ENCODE data around the gene C10orf95.

C10orf95 gene

GRCh38 chr10:102416283-102416682 is 35.1 kb downstream of the C10orf95 start:
- no peak for DNase-seq (ENCODE audit: low spot score)

DNA sequence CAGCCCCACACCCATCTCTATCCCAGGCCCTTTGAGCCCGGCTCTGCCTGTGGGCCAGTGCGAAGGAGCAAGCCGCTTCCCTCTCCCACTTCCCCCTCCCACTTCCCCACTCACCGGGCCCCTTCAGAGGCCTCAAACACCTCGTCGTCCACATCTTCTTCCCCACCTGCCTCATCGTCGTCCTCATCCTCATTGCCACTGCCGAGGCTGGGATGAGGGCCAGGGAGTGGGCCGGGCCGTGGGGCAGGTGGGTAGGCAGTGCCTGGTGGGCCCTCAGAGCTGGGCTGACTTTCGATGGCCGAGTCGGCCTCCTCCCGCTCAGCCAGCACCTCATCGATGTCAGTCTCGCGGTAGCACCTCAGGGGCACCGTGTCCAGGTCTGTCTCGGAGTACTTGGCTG is 36.6 kb downstream of the C10orf95 start:
- no peak for DNase-seq (ENCODE audit: low spot score)

- no peak for DNase-seq (ENCODE audit: low spot score)
Observed at GRCh38 chr10:102413806-102414561, 37.4 kb downstream of the C10orf95 start.

- peak; percentile 46 for DNase-seq (ENCODE audit: low spot score)
Observed at GRCh38 chr10:102413053-102413705, 38.2 kb downstream of the C10orf95 start.

- no peak for DNase-seq (ENCODE audit: low spot score)
Observed at GRCh38 chr10:102412293-102412692, 39.0 kb downstream of the C10orf95 start.

DNA sequence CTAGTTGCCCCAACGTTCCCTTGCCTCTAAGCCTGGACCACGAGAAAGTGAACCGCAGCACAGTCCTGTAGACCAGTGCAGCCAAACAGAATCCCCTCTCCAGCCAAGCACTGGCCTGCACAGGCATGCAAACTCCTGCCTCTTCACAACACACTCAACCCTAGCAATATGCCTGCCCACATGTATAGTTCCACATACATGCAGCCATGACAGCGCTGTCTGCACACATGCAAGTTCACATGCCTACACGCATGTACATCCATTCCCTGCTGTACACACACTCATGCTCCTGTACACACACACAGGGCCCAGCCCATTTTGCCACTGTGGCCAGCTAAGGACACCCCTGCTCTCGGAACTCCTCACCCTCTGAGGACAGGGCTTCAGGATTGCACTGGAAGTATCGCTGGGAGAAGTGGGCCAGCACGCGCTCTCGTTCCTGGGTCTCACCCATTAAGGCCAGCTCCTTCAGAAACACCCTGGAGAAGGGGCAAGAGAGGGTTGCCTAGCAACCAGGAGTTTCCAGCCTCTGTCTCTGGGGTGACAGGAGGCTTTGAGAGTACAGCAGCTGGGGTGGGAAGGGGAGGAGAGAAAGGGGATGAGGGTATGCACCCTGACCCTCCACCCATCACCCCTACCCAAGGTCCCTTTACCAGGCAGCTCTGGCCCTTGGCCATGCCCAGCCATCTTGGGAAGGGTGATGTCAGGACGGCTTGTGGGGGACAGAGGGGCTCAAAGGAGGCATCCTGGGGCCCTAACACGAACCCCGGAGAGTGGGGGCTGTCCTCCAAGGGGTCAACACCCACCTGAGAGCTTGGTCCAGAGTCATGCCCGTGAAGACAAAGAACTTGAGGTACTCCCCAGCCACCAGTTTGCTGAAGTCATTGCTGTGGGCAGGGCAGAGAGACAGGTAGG is 39.7 kb downstream of the C10orf95 start:
- no peak for DNase-seq (ENCODE audit: low spot score)

- DNase-seq (ENCODE audit: low spot score): no peak
Observed at GRCh38 chr10:102410429-102411073, 40.8 kb downstream of the C10orf95 start.

DNA sequence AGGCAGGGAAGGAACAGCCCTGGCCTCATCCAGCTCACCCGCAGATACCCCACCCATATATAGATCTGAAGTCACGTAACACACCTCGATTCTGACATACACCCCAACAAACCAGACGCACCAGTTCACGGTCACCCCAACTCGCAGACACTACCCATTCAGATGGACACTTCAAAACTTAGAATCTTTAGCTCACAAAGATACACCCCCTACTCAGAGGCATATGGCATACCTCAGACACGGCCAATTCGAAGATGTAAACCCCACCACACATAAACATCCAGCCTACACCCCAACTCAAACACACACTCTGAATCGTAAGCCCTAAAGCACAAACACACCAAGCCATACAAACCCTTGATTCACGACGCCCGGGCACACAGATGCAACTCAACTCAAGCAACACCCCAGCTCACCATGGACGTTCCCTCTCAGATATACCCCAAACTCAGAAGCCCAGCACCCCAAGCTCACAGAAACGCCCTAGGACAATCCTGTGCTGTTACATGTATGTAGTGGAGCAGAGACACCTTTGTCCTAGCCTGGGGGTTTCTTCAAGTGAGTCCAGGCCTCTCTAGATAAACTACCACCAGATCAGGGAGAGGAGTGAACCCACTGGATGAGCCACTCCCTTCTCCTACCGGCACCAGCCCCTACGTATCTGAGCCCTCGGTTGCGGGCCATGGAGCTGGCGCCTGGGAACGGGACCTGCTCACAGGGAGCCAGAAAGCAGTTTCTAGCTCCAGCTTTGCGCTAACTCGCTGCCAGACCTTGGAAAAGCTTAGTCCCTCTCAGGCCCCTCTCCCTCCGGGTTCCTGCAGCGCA is 41.5 kb downstream of the C10orf95 start:
- no peak for DNase-seq (ENCODE audit: low spot score)

GRCh38 chr10:102408728-102409603 is 42.4 kb downstream of the C10orf95 start:
- peak; percentile 63 for DNase-seq (ENCODE audit: low spot score)

- DNase-seq (ENCODE audit: low spot score): no peak
Observed at GRCh38 chr10:102408131-102408727, 43.1 kb downstream of the C10orf95 start.

GRCh38 chr10:102407425-102408130 is 43.8 kb downstream of the C10orf95 start:
- no peak for DNase-seq (ENCODE audit: low spot score)

DNA sequence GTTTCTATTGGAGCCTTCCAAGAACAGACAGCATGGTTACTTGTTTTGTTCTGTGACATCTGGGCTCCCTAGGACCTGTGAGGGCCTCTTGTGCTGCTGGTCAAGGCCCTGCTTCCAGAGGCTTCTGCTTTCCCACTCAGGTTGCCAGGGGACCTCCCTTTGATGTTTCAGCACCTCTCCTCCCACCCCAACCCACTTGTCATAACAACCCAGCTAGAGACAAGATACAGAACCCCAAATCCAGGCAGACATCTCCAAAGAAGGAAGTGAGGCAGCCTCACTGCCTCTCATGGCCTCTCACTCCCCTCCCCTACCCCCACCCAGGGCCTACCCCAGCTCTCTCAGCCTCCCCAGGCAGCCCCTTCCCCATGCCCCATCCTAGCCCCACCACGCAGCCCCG is 44.5 kb downstream of the C10orf95 start:
- DNase-seq (ENCODE audit: low spot score): no peak

DNA sequence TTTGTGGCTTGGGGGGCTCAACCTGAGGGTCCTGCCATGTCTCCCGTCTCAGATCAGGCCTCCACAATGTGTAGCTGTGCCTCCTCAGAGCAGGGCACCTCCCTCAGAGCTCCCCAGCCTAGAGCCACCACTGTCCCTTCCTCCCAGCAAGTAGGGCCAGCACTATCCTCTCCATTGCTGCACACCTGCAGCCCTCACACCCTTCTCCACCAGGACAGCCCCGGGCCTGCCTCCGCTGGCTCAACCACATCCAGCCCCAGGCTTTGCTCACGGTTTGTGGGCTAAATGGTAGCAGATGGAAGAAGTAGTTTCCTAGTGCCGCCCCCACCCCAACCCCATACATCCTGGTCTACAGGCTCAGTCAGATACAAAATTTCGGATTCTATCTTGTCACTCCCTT is 45.7 kb downstream of the C10orf95 start:
- no peak for DNase-seq (ENCODE audit: low spot score)

- no peak for DNase-seq (ENCODE audit: low spot score)
Observed at GRCh38 chr10:102405108-102405571, 46.2 kb downstream of the C10orf95 start.

DNA sequence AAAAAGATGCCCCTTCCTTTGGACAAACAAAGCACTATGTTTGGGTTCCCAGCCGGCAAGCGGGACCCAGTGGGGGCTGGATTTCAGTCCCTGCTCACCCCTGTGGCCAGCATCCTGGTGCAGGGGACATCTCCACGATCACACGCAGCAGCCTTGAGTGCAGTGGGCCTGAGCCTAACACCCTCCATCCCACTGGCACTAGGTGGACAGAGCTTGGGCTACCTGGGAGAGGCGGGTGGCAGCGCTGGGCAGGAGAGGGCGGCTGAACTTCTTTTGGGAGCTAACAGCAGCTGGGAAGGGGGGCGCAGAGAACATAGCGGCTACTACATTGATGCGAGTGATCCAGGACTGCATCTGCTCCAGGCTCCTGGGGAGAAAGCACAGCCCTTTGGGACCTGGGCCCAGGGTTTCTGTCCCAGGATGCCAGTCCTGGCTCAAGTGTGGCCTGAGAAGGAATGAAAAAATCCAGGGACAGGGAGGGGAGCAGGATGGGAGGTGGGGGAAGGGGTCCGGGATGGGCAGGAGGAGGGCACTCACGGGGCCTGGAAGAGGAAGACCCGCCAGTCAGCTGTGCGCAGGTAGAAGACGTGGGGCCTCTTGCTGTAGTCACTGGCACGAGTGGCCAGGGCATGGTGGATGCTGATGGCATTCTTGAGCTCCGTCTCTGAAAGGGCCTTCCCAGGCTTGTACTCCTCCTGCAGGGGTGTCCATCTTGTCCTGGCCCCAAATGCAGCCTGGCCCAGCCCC is 46.8 kb downstream of the C10orf95 start:
- no peak for DNase-seq (ENCODE audit: low spot score)

GRCh38 chr10:102403115-102403514 is 48.2 kb downstream of the C10orf95 start:
- no peak for DNase-seq (ENCODE audit: low spot score)

- no peak for DNase-seq (ENCODE audit: low spot score)
Observed at GRCh38 chr10:102402512-102402896, 48.8 kb downstream of the C10orf95 start.
